ENCODE results near the gene C4orf50.

DNA sequence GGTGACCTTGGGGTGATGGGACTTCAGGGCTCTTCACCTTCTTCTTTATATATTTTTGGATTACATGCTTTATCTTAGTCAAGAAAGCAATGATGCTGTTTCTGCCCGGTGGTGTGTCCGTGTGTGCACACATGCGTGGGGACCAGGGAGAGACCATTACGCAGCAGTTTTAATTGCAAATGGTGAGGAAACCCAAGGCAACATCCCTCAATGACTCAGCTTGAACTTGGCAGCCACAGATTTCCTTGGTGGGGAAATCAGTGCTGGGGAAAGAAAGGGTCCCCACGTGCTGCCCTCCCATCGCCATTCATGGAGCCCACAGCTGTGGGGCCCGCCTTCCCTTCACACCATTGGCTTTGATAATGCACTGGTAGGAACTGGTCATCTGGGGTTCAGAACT, 46.2 kb upstream of the C4orf50 start:
- TF ChIP-seq CTCF (conservative IDR thresholded peaks at IDR 0.05; ENCODE audit: low read depth in 2 of 2) (no peak), POLR2AphosphoS5 (IDR thresholded peaks at IDR 0.05; ENCODE audit: low read depth) (no peak)

Data from GM23338 (cell line).